H1 (cell line): ENCODE data around the gene WFDC8. TPM values are rescaled to one million over a fixed set of nuclear protein-coding genes. Genes with fewer than 3 reads are reported as not detected.

Source experiments
- CTCF ChIA-PET: fragments of 300-600 bp; sonication (Branson Sonifier 250); formaldehyde crosslinking; loops from one replicate; lab custom pipeline; 2021; ENCODE audit not compliant: partially characterized antibody; lab: Charles Lee
- POLR2A ChIA-PET: fragments of 300-600 bp; sonication (Branson Sonifier 250); formaldehyde crosslinking; loops from one replicate; lab custom pipeline; 2021; ENCODE audit warnings: inconsistent platforms; ENCODE audit not compliant: partially characterized antibody; lab: Charles Lee
- DNase-seq, 2 experiments: peaks; one replicate each; pipeline versions ENCODE4 v3.0.0 to v3.0.0-alpha.2; 2010 to 2022; ENCODE audit warnings: low spot score in 2 of 2, low read depth in 1 of 2, mixed read lengths in 1 of 2
- FAIRE-seq: peaks from 2 replicates; lab custom pipeline; 2011; peaks lifted over from hg19 to GRCh38; lab: Jason Lieb, UNC
- H2AFZ ChIP-seq: 2 replicates; pipeline ENCODE4 v1.8.1; 2012; ENCODE audit warnings: low read length, inconsistent platforms
- H2AK5ac ChIP-seq: 2 replicates; pipeline ENCODE4 v1.6.1; 2013; ENCODE audit warnings: low read depth, low read length
- H2BK120ac ChIP-seq: replicated peaks from 2 replicates; pipeline ENCODE3; 2013; ENCODE audit warnings: low read depth, low read length, inconsistent platforms
- H2BK12ac ChIP-seq: 2 replicates; pipeline ENCODE4 v1.6.1; 2013; ENCODE audit warnings: low read depth, low read length
- H2BK15ac ChIP-seq: 2 replicates; pipeline ENCODE4 v1.6.1; 2013; ENCODE audit warnings: low read length
- H2BK20ac ChIP-seq: 2 replicates; pipeline ENCODE4 v1.6.1; 2013; ENCODE audit warnings: low read length
- H2BK5ac ChIP-seq: 2 replicates; pipeline ENCODE4 v1.6.1; 2013; ENCODE audit warnings: low read depth, low read length
- H3K14ac ChIP-seq: 2 replicates; pipeline ENCODE4 v1.6.1; 2013; ENCODE audit warnings: inconsistent platforms; ENCODE audit not compliant: insufficient read length
- H3K18ac ChIP-seq: 2 replicates; pipeline ENCODE4 v1.6.1; 2013; ENCODE audit warnings: low read length; ENCODE audit errors: extremely low read depth
- H3K23ac ChIP-seq: 2 replicates; pipeline ENCODE4 v1.6.1; 2013; ENCODE audit warnings: inconsistent platforms; ENCODE audit not compliant: insufficient read length
- H3K23me2 ChIP-seq: 2 replicates; pipeline ENCODE4 v1.6.1; 2013; ENCODE audit warnings: low read depth, low read length
- H3K27ac ChIP-seq: 2 replicates; pipeline ENCODE4 v1.6.1; 2011; ENCODE audit warnings: low read depth, low read length, inconsistent platforms
- H3K27me3 ChIP-seq, 4 experiments: replicated peaks in 1 of 4; 1 replicate in 1 of 4; 2 replicates in 3 of 4; pipeline versions ENCODE4 v1.6.1 to v1.8.1; 2011 to 2013; ENCODE audit warnings: low read length in 3 of 4, mild to moderate bottlenecking in 3 of 4, inconsistent platforms in 2 of 4, mixed read lengths in 2 of 4, moderate library complexity in 1 of 4; ENCODE audit not compliant: control insufficient read depth in 3 of 4, insufficient read depth in 3 of 4; ENCODE audit errors: extremely low read depth in 1 of 4
- H3K36me3 ChIP-seq, 4 experiments: 2 replicates each; pipeline versions ENCODE4 v1.6.1 to v1.8.1; 2011 to 2013; ENCODE audit warnings: mild to moderate bottlenecking in 4 of 4, low read length in 3 of 4, moderate library complexity in 2 of 4, control low read depth in 1 of 4, inconsistent platforms in 1 of 4; ENCODE audit not compliant: insufficient read depth in 4 of 4, control insufficient read depth in 2 of 4
- H3K4ac ChIP-seq: replicated peaks from 2 replicates; pipeline ENCODE3; 2013; ENCODE audit warnings: low read length, low read depth, mixed read lengths, inconsistent platforms; ENCODE audit not compliant: insufficient read length
- H3K4me1 ChIP-seq, 4 experiments: replicated peaks in 1 of 4; 1 replicate in 1 of 4; 2 replicates in 3 of 4; pipeline versions ENCODE4 v1.6.1 to v1.8.1; 2011 to 2013; ENCODE audit warnings: low read length in 3 of 4, inconsistent platforms in 2 of 4, mixed read lengths in 1 of 4; ENCODE audit not compliant: insufficient read depth in 4 of 4, control insufficient read depth in 3 of 4
- H3K4me2 ChIP-seq, 2 experiments: 2 replicates each; pipeline versions ENCODE4 v1.6.1 to v1.8.1; 2011 to 2013; ENCODE audit warnings: low read depth in 2 of 2, low read length in 2 of 2, control low read depth in 1 of 2, inconsistent platforms in 1 of 2, mild to moderate bottlenecking in 1 of 2; ENCODE audit not compliant: insufficient read depth in 1 of 2
- H3K4me3 ChIP-seq, 4 experiments: fragments of 200-600, 300-600 bp in 1 of 4; sonication (generic), shearing (Covaris generic), sonication (Bioruptor Twin) in 1 of 4; 2 replicates each; pipeline versions ENCODE4 v1.5.1 to v1.8.1; 2011 to 2016; ENCODE audit warnings: low read length in 4 of 4, low read depth in 3 of 4, control low read depth in 2 of 4, inconsistent platforms in 2 of 4, mild to moderate bottlenecking in 2 of 4, mixed read lengths in 1 of 4, moderate library complexity in 1 of 4; ENCODE audit not compliant: insufficient read depth in 2 of 4; ENCODE audit errors: extremely low read depth in 1 of 4
- H3K56ac ChIP-seq: replicated peaks from 2 replicates; pipeline ENCODE3; 2013; ENCODE audit warnings: low read depth, mild to moderate bottlenecking, mixed read lengths, low read length, inconsistent platforms; ENCODE audit not compliant: insufficient read length
- H3K79me1 ChIP-seq: 2 replicates; pipeline ENCODE4 v1.6.1; 2013; ENCODE audit warnings: low read depth, low read length, control low read depth
- H3K79me2 ChIP-seq, 2 experiments: 2 replicates each; pipeline versions ENCODE4 v1.6.1 to v1.8.1; 2012 to 2013; ENCODE audit warnings: low read length in 2 of 2, mild to moderate bottlenecking in 2 of 2, inconsistent platforms in 1 of 2; ENCODE audit not compliant: insufficient read depth in 2 of 2, control insufficient read depth in 1 of 2
- H3K9ac ChIP-seq, 4 experiments: replicated peaks in 1 of 4; 1 replicate in 1 of 4; 2 replicates in 3 of 4; pipeline versions ENCODE4 v1.6.1 to v1.8.1; 2011 to 2013; ENCODE audit warnings: low read depth in 3 of 4, low read length in 3 of 4, control low read depth in 2 of 4, mild to moderate bottlenecking in 2 of 4, moderate library complexity in 2 of 4, inconsistent platforms in 1 of 4; ENCODE audit errors: extremely low read depth in 1 of 4
- H3K9me3 ChIP-seq, 2 experiments: 2 replicates each; pipeline versions ENCODE4 v1.6.1 to v1.8.1; 2012 to 2013; ENCODE audit warnings: mild to moderate bottlenecking in 2 of 2, moderate library complexity in 2 of 2, control low read depth in 1 of 2, inconsistent platforms in 1 of 2, low read depth in 1 of 2, low read length in 1 of 2, mixed read lengths in 1 of 2; ENCODE audit not compliant: insufficient read depth in 2 of 2
- H4K20me1 ChIP-seq, 2 experiments: replicated peaks in 1 of 2; 2 replicates each; pipeline versions ENCODE3 to v1.8.1; 2011 to 2013; ENCODE audit warnings: inconsistent platforms in 2 of 2, low read length in 2 of 2, mild to moderate bottlenecking in 1 of 2; ENCODE audit not compliant: insufficient read depth in 2 of 2, control insufficient read depth in 1 of 2
- H4K5ac ChIP-seq: 2 replicates; pipeline ENCODE4 v1.6.1; 2013; ENCODE audit warnings: low read length, low read depth, mixed read lengths, inconsistent platforms; ENCODE audit not compliant: insufficient read length
- H4K8ac ChIP-seq: 2 replicates; pipeline ENCODE4 v1.8.0; 2013; ENCODE audit warnings: mild to moderate bottlenecking, moderate library complexity, low read length, inconsistent platforms; ENCODE audit not compliant: insufficient read depth; ENCODE audit errors: extremely low read depth
- H4K91ac ChIP-seq: replicated peaks from 2 replicates; pipeline ENCODE3; 2013; ENCODE audit warnings: low read length, mixed read lengths, inconsistent platforms; ENCODE audit not compliant: insufficient read length
- CHD2 ChIP-seq: IDR thresholded peaks from 2 replicates; pipeline ENCODE4 v1.6.1; 2012; ENCODE audit warnings: low read length, improper control_type of control experiment
- EGR1 ChIP-seq: IDR thresholded peaks from 2 replicates; pipeline ENCODE4 v1.6.1; 2011; ENCODE audit warnings: low read depth, low read length, borderline replicate concordance
- EZH2 ChIP-seq: fragments of 200-600 bp; sonication (generic); IDR thresholded peaks from 2 replicates; pipeline ENCODE4 v1.7.1; 2012; ENCODE audit warnings: low read depth, mild to moderate bottlenecking, moderate library complexity, low read length, inconsistent platforms; ENCODE audit not compliant: severe bottlenecking
- GTF2F1 ChIP-seq: IDR thresholded peaks from 2 replicates; pipeline ENCODE4 v1.6.1; 2012; ENCODE audit warnings: low read depth, low read length, improper control_type of control experiment, borderline replicate concordance
- KDM5A ChIP-seq: fragments of 200-600 bp; IDR thresholded peaks from 2 replicates; pipeline ENCODE4 v1.7.1; 2012; ENCODE audit warnings: mild to moderate bottlenecking, low read length, inconsistent platforms, mixed read lengths
- POLR2AphosphoS5 ChIP-seq: IDR thresholded peaks from 2 replicates; pipeline ENCODE4 v1.6.1; 2011; ENCODE audit warnings: low read depth, low read length
- RFX5 ChIP-seq: IDR thresholded peaks from 2 replicates; pipeline ENCODE4 v1.6.1; 2011; ENCODE audit warnings: low read depth, low read length, improper control_type of control experiment, borderline replicate concordance
- SIRT6 ChIP-seq: IDR thresholded peaks from one replicate; pipeline ENCODE4 v1.7.1; 2012; ENCODE audit warnings: low read length, inconsistent platforms
- TBP ChIP-seq: IDR thresholded peaks from 2 replicates; pipeline ENCODE4 v1.6.1; 2011; ENCODE audit warnings: low read depth, low read length, improper control_type of control experiment
- WGBS, 2 experiments: shearing (Covaris generic) in 1 of 2; methylation state at CpG; one replicate each; pipeline versions ENCODE4 v1.1.6 to v1.1.7; 2013 to 2015; ENCODE audit warnings: low lambda C conversion rate in 2 of 2, mixed read lengths in 2 of 2, inconsistent platforms in 1 of 2, low coverage in 1 of 2, missing lambda C conversion rate in 1 of 2; ENCODE audit not compliant: insufficient replicate concordance in 2 of 2, insufficient coverage in 1 of 2, insufficient read length in 1 of 2; ENCODE audit errors: extremely low coverage in 1 of 2, missing lambda C conversion rate in 1 of 2; 5-methylcytosine and 5-hydroxymethylcytosine counted together
- polyA plus RNA-seq, 7 experiments: library from polyadenylated mRNA; depleted of rRNA in 3 of 7; stranded (reverse) in 5 of 7; unstranded in 2 of 7; fragments of >200 nt in 5 of 7; fragments of 200-250 nt in 2 of 7; gene quantifications; 1 replicate in 5 of 7; 2 replicates in 1 of 7; 4 replicates in 1 of 7; pipeline versions ENCODE4 v1.2.1 to v1.2.3, GENCODE V29; 2011 to 2013; ENCODE audit warnings: missing spikeins in 2 of 7, mixed read lengths in 2 of 7
- total RNA-seq: library from RNA; stranded (reverse); fragmentation: NEBNext Ultra II Directional; extraction: Animal tissue kit (Norgen Biotek cat#: 25700); gene quantifications from 2 replicates; pipeline ENCODE4 v1.2.1, GENCODE V29; 2021

WFDC8 gene
- total and polyA plus RNA-seq, 2 of the 8 experiments (the other 6 are each of a cell fraction or from before 2014, with no cell fraction given): not detected

DNA sequence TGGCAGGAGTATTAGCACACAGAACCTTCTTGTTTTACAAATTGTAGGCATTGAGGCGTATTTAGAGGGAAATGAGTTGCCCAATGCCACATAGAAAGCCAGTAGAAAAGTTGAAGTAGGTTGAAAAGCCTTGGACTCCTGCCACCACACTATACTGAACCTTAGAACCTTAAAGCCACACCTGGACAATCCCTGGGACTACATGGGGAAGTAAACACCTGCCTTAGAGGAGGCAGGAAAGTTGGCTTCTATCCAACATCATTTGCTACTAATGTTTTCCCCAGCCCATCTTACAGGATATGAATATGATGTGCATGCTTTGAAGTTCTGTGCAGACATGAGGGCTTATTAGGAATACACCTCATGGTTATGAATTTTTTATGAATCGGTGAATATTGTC is 26.6 kb downstream of the WFDC8 start:
- Histone ChIP-seq H3K79me2 (no peaks in the 10 kb centered on the region), H3K9me3 (no peaks in the 10 kb centered on the region; a peak in 2 of 4 replicates), H3K36me3 (no peaks in the 10 kb centered on the region), H3K27me3 (no peaks in the 10 kb centered on the region), H2AK5ac (no peak overlapping the region), H3K9ac (no peak overlapping the region), H2BK120ac (no peak overlapping the region), H3K23me2 (peaks cover 4% of the 10 kb centered on the region; the same call in 1 of the 2 replicates), H3K14ac (no peak overlapping the region), H4K91ac (no peak overlapping the region), H3K56ac (no peak overlapping the region), H3K79me1 (no peaks in the 10 kb centered on the region), H2AFZ (no peak overlapping the region), H3K18ac (no peak overlapping the region), H2BK12ac (no peak overlapping the region), H3K4ac (no peak overlapping the region), H2BK20ac (no peak overlapping the region), H4K8ac (no peak overlapping the region), H2BK15ac (no peak overlapping the region), H2BK5ac (no peak overlapping the region), H3K4me3 (no peak overlapping the region), H4K20me1 (no peaks in the 10 kb centered on the region), H4K5ac (no peak overlapping the region), H3K4me2 (no peak overlapping the region), H3K23ac (no peak overlapping the region), H3K27ac (no peak overlapping the region), H3K4me1 (no peaks in the 10 kb centered on the region)
- FAIRE-seq (no peak), DNase-seq (no peak)
- 89% methylated on average over 2 of the region's 2 CpGs; no CpG with 5 or more reads in 1 of the 2 experiments for WGBS, 2 experiments
- POLR2A ChIA-PET: no interaction called here
- CTCF ChIA-PET: interaction anchor here (6.2 kb wide), 1 partner anchor 218 kb away, joined by 73 read pairs; no protein-coding TSS in a partner anchor
- no peak for TF ChIP-seq POLR2AphosphoS5
- no peak for TF ChIP-seq TBP
- TF ChIP-seq EGR1: no peak
- TF ChIP-seq KDM5A: no peak
- no peak for TF ChIP-seq SIRT6
- no peak for TF ChIP-seq EZH2
- TF ChIP-seq CHD2: no peak
- TF ChIP-seq GTF2F1: no peak
- no peak for TF ChIP-seq RFX5
